GM21723 (cell line): ENCODE data around the gene IDS.
"Not testable (repeated sequence)": the region's sequence is repeated elsewhere in the genome, so short reads cannot be mapped to it uniquely, and the experiment has no call there.

Source experiments
- ATAC-seq: cut with Tn5 transposase; IDR thresholded peaks from one replicate; pipeline ENCODE4 v1.9.1; 2021; ENCODE audit warnings: mild to moderate bottlenecking, moderate library complexity; ENCODE audit not compliant: unreplicated experiment

IDS gene, protein sequence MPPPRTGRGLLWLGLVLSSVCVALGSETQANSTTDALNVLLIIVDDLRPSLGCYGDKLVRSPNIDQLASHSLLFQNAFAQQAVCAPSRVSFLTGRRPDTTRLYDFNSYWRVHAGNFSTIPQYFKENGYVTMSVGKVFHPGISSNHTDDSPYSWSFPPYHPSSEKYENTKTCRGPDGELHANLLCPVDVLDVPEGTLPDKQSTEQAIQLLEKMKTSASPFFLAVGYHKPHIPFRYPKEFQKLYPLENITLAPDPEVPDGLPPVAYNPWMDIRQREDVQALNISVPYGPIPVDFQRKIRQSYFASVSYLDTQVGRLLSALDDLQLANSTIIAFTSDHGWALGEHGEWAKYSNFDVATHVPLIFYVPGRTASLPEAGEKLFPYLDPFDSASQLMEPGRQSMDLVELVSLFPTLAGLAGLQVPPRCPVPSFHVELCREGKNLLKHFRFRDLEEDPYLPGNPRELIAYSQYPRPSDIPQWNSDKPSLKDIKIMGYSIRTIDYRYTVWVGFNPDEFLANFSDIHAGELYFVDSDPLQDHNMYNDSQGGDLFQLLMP

DNA sequence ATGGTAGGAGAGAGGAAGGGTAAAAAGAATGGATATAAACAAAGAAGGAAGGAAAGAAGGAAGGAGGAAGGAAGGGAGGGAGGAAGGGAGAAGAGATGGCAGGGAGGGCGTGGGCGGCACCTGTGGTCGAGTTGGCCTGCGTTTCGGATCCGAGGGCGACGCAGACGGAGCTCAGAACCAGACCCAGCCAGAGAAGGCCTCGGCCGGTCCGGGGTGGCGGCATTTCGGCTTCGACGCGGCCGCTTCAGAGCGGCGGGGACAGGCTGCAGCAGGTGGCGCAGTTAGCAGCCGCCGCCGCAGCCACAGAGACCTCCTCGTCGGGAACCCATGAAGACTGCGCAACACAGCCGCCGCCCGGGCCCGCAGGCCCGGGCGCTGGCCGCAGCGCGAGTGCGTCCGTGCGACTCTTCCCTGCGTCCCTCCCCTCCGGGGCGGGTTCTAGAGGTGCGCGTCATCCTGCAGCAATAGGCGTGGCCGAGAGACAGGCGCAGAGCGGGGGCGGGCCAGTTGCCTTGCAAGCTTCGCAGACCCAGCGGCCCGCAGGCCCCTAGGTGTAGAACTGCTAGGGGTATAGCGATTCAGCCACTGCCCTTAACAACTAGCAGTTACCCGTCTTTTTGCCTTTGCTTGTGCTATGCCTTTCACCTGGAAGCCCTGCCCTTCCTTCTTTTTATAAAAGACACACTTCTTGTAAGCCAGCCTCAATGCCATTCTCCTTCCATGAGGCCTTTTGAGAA lies at the start of gene IDS:
Gene IDS (minus strand): TSS at position 392 of the 737 bp plus-strand sequence. CDS start 169 bp downstream, at position 223.
- ATAC-seq, result peak; percentile 70

DNA sequence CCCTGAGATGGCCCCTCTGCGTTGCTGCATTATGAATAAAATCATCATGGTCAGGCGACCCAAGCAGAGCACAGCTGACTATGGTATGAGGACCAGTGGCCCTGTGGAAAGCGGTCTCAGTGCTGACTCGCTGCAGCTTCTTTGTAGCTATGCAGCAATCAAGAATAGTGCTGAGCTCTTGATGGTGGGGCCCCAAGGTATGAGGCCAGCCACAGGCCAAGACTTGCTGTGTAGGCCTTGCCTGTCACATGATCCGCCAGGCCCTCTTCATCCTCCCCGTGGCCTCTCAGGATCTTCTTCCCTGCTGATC lies 46.8 kb upstream of the IDS start:
- not testable (repeated sequence) for ATAC-seq

DNA sequence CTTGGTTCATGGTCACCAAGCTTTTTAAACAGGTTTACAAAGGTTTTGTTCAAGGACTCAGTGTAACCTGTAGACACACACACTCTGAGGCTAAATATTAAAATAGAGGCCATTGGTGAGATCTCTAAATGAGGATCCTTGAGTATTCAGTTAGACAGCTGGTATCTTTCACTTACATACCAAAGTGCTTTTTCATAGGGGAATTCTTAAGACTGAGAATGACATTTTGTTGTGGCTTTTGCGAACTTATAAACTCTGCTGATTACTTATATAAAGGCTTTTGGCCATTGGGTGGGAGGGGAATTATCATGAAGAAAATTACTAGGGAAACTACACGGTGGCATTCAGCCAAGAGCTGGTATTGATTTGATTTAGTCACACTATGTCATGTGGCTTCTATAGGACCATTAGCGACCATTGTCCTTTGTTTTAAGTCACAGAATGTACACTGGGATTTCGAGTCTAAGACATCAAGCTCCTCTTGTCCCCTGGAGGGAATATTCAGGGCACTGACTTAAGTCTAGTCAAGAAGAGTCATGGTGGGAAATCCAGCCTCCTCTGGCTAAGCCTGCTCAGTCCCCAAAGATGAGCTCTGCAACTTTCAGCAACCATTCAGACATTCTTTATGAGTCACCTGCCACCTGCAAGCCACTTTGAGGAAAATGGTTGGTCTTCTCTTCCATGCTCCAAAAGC lies 46.3 kb upstream of the IDS start:
- not testable (repeated sequence) for ATAC-seq

DNA sequence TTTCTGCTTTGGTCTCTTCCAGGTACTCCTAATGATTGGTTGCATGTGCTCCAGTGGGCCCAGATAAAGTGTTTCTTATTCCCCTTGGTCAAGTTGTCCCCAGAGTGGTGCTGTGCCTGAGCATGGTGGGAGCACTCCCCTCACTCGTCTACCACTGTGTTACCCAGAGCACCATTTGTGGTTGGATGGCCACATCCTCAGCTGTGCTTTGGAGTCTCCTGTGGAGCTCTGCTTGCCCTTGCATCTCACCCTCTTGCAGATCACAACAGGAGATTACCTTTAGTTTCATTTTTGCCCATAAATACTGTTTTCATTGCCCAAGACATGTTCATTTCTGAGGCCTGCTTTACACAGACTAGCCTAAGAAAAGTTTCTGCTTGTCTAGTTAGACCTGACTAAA lies 45.3 kb upstream of the IDS start:
- not testable (repeated sequence) for ATAC-seq

DNA sequence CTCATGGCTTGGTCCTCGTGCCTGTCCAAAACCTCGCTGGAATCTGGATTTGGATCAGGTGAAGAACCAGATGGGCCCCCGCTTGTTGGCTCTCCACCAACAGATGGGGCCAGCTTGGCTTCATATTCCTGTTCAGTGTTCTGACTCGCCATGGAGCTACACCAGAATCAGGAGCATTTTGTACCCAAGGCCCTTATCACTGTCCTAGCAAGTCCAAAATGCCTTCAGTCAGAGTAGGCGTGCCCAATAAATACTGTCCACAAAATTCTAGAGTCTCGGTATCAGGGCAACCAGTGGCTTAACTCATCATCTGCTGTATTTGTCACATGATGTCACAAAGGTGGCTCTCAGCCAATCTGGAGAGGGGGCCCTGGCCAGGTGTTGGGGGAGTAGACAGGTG lies 44.6 kb upstream of the IDS start, which contains the start of gene HSFX3:
Gene HSFX3 (minus strand): TSS at position 224 of the 400 bp plus-strand sequence. CDS start 72 bp downstream, at position 152.
- ATAC-seq, result not testable (repeated sequence)

DNA sequence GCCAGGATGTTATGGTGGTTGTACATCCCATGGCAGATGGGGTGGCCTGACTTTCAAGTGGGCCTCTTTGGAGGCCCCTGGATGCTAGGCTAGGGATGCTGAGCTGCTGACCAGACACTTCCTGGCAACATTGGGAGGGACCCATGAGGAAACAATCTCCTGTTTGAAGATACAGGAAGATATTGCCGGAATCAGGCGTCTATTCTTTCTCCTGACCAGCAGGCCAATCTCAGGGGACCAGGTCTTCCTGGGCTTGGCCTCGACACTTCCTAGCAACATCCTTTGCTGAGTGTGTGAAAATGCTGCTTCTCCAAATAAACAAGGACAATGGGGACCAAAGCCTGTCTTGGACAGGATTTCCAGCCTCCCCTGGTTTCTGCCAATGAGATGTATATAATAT lies 42.7 kb upstream of the IDS start:
- not testable (repeated sequence) for ATAC-seq

DNA sequence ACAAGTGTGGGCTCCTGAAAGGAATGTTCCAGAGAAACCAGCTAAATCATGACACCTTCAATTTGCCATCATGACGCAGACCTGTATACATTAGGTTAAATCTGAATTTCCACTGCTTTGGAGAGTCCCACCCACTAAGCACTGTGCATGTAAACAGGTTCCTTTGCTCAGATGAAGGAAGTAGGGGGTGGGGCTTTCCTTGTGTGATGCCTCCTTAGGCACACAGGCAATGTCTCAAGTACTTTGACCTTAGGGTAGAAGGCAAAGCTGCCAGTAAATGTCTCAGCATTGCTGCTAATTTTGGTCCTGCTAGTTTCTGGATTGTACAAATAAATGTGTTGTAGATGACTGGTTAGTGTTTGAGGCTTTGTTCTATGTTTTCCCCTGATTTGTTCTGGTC lies 41.9 kb upstream of the IDS start:
- not testable (repeated sequence) for ATAC-seq

DNA sequence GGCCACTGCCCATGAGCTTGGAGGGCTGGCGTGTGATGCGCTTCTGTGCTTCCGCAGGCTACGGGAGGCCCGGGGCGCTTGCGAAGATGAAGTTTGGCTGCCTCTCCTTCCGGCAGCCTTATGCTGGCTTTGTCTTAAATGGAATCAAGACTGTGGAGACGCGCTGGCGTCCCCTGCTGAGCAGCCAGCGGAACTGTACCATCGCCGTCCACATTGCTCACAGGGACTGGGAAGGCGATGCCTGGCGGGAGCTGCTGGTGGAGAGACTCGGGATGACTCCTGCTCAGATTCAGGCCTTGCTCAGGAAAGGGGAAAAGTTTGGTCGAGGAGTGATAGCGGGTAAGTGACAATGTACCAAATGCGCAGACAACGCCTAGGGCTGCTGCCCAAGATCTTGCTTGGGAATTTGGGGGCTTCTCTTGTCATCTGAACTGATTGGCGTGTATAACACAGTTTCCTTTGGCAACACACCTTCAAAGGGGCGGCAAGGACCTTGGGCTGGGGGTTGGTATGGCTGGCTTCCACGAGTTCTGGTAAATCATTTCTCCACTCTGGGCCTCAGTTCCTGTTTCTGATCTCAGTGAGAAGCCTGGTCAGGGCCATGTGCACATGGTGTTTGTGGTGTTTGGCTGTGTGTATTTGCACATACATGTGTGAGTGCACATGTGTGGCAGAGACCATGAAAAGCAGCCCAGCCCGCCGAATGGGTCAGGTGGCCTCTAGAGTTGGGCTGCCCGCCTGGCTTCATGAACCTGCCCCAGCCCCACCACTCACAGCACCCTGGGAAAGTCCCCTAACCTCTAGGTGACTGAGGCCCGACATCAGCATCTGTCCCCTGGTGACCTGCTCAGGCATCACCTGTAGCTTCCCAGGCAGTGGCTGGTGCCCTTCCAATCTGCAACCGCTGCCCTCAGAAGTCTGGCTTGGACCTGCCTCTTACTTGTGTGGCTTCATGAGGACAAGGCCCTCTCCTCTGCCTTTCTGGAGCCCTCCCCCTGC lies 40.7 kb upstream of the IDS start:
- not testable (repeated sequence) for ATAC-seq

DNA sequence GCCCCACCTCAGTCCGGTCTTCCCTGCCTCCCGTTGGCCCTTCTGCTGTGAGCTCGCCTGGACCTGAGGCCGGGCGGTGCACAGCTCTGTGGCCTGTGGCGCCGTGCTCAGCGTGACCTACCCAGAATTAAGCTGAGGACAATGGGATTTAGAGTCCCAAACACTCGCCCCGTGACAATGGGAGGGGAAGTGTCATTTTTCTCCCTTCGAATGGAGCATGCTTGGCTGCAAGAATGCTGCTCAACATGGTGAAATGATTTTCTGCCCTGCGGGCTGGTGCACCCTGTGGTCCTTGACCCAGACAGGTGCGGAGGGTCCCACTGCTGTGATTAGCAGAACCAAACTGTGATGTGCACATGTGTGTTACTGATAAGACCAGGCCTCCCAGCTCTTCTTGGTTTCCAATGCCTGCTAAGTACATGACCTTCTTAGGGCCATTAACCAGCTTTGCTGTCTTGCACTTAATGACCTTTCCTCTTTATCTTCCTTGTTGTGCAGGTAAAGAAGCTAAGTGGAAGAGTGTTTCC lies 36.5 kb upstream of the IDS start:
- ATAC-seq, result no peak

DNA sequence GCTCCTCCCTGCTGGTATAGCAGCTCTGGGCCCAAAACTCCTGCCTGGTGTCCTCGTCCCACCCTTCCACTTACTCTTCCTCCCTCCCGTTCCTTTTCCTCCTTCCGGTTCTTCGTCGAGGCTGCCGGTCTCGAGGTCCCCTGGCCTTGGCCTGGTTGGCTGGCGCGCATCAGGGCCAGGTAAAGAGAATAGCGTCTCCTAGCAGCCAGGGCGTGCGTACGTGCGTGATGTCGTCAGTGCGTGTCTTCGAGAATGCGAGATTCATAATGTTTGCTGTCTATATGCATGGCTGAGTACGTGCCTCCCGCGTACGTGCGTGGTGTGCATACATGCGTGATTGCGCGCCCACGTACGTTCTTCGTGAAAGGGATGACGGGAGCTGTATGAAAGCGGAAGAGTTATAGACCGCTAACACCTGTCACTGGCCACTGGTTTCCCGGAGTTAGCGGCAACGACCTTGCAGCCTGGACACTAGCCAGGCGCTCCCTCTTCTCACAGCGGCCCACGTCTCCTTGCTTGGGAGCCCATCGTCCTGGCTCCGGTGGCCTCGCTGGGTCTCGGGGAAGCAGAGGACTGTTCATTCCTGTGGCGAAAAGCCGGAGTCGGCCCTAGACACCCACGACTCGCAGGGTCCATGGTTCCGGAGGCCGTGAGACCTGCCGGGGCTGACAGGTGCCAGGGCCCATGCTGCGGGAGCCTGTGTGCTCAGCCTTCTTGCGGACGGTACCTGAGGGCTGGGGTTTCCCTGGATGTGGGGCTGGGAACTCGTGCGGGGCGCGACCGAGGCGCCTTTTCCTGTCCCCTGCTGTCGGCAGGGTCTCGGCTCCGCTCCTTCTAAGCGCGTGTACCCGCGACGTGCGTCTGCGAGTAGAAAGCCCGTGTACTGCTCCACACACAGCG lies 35.8 kb upstream of the IDS start, which contains the start of gene EOLA1:
Gene EOLA1 (plus strand): TSS at position 392 of the 900 bp plus-strand sequence. CDS start 4,619 bp downstream, outside the sequence.
- peak; percentile 81 for ATAC-seq

DNA sequence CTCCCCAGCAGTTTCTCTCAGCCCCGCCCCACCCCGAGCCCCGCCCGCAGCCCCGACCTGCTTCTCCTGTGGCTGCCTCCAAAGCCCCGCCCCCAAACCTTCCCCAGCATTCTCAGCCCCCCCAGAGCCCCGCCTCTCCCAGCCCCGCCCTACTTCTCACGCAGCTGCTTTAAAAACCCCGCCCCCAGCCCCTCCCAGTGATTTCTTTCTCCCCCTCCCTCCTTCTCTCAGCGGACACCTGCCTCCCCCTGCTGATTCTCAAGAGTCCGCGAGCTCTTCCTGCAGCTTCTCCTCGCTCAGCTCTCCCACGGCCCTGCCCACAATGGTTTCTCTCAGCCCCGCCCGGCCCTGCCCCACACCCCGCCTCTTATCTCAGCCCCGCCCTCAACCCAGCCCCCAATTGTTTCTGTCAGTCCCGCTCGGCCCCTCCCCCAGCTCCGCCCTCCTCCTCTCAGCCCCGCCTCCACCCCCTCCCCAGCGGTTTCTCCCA lies 35.1 kb upstream of the IDS start:
- no peak for ATAC-seq

DNA sequence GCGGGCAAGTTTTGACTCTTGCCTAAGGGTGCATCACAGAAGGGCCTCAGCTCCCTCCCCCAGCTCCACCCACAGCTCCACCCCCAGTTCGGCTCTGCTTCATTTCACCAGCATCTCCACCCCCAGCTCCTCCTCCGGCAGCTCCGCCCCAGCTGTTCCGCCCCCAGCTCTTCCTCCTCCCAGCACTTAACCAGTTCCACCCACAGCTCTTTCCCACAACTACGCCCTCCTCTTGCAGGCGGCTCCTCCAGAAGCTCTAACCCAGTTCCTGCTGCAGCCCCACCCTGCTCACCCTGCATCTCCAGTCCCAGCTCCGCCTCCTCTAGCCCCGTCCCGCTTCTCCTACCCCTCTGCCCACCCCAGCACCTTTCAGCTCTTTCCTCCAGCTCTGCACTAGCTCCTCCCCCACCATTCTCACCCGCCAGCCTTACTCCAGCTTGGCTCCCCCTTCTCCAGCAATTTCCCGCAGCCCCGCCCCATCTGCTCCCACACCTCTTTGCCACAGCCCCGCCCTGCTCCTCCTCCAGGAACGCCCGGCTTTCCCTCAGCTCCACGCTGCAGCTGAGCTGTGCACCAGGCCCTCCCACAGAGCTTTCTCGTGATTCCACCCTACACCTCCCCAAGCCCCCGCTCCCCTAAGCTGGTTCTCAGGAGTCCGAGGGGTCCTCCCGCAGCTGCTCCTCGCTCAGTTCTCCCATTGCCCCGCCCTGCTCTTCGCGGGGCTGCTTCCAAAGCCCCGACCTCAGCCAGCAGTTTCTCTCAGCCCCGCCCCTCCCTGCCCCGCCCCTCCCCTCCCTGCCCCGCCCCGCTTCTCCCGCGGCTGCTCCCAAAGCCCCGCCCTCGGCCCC lies 34.4 kb upstream of the IDS start:
- peak; percentile 43 for ATAC-seq

DNA sequence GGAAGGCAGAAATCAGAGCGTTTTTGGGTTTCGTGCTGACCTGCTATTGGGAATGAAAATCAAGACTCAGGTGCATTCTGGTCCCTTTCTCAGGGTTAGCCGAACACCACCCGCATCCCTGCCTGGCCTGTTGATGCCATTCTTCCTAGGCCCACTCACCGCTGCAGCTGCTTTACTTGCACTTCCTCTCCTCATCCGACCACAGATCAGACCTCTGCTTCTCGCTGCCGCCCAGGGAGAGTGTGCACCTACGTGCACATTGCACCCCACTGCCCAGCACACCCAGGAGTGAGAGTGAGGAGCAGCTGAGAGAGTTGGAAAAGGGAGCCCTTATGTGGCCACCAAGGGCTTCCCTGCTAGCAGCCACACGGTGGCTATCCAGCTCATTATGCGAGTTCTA lies 32.4 kb upstream of the IDS start:
- ATAC-seq, result not testable (repeated sequence)

DNA sequence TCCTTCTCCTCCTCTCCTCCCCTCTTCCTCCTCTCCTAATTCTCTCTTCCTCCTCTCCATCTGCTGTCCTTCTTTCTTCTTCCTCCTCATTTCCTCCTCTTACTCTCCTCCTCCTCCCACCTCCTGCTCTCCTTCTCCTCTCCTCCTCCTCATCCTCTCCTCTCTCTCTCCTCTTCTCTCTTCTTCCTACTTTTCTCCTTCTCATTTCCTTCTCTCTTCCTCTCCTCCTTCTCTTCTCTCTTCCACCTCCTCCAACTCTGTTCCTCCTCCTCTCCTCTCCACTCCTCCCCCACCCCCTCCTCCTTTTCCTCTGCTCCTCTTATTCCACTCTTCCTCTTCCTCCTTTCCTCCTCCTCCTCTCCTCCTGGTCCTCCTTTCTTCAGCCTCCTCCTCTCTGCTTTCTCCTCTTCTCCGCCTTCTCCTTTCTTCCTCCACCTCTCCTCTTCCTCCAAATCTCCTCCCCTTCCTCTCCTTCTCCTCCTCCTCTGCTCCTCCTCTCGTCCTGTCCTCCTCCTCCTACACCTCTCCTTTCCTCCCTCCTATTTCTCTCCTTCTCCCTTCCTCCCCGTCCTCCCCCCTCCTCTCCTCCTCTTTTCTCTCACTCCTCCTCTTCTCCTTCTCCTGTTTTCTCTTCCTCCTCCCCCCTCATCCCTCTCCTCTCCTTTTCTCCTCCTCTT lies 30.0 kb upstream of the IDS start:
- not testable (repeated sequence) for ATAC-seq

DNA sequence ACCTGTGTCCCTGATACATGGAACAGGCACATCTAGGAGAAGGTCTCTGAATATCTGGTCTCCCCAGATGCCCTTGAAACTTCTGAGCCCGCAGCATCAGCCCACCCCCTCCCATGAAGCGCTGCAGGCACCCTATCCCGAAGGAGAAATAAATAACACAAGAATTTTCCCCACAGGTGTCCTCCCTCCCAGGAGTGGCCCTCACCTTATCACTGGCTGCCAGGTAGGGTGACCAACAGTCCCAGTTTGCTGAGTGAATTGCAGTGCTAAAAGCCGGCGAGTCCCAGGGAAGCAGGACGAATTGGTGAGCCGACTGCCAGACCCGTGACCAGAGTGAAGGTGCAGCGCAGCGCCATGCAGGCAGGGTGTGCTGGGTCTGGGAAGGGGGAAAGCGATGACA lies 28.9 kb upstream of the IDS start:
- ATAC-seq, result not testable (repeated sequence)

DNA sequence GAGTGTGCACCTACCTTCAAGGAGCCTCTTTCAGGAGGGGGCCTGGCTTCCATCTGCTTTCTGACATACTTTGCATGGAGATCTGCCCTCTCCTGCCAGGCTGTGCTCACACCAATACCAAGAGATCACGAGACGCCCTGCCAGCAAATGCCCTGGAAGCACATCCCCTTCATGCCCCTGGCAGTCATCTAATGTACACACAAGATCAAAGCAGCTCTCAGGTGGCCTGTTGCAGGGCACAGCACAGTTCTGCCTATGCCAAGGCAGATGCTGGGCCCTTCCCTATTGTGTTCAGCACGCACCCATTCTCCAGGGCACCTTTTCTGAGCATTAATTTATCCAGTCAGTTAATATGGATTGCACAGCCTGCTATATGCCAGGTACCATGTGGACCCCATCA lies 27.8 kb upstream of the IDS start:
- not testable (repeated sequence) for ATAC-seq

DNA sequence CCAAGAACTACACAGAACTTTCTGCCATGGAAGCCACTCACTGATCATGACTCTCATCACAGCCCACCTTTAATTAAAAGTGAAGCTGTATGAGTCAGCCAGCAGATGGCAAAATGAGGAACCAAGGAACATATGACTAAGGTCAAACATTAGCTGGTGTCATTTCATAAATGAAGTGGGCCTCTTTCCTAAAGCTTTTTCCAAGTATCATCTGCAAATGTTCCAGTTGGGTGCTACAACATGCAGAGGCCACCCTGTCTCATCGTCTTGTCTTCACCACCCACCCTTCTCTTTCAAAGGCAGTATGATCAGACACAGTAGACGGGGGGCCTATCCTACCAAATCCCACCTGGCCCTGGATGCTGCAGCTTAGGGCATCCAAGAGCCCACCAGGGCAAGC lies 26.5 kb upstream of the IDS start:
- ATAC-seq, result peak; percentile 68
